Spleen (tissue), 11 donors: ENCODE measurements around the gene MRE11. TPM values are rescaled to one million over a fixed set of nuclear protein-coding genes. Genes with fewer than 3 reads are reported as not detected.

Experiments used
- DNase-seq: peaks from one replicate; pipeline ENCODE4 v3.0.0-alpha.2; 2020
- H3K27ac ChIP-seq, 8 donors: fragments of 200-600 bp; sonication (generic) in 7 of 8; 1 replicate in 4 of 8; 2 replicates in 4 of 8; pipeline versions ENCODE4 v1.5.0 to v1.8.0; 2016 to 2021; ENCODE audit warnings: inconsistent platforms in 4 of 8, mild to moderate bottlenecking in 4 of 8, moderate library complexity in 1 of 8
- H3K27me3 ChIP-seq, 7 donors: fragments of 200-600 bp; sonication (generic) in 6 of 7; replicated peaks in 1 of 7; 1 replicate in 4 of 7; 2 replicates in 3 of 7; pipeline versions ENCODE4 v1.5.0 to v1.8.0; 2016 to 2021; ENCODE audit warnings: inconsistent platforms in 3 of 7, mild to moderate bottlenecking in 1 of 7
- H3K36me3 ChIP-seq, 6 donors: fragments of 200-600 bp; sonication (generic) in 5 of 6; 1 replicate in 4 of 6; 2 replicates in 2 of 6; pipeline versions ENCODE4 v1.5.0 to v1.8.0; 2016 to 2021; ENCODE audit warnings: inconsistent platforms in 2 of 6
- H3K4me1 ChIP-seq, 6 donors: fragments of 200-600 bp; sonication (generic) in 5 of 6; 1 replicate in 3 of 6; 2 replicates in 3 of 6; pipeline versions ENCODE4 v1.5.0 to v1.8.0; 2016 to 2021; ENCODE audit warnings: inconsistent platforms in 3 of 6
- H3K4me3 ChIP-seq, 8 donors: fragments of 200-600 bp; sonication (generic) in 7 of 8; 1 replicate in 4 of 8; 2 replicates in 4 of 8; pipeline versions ENCODE4 v1.5.0 to v1.8.0; 2016 to 2021; ENCODE audit warnings: inconsistent platforms in 4 of 8, mild to moderate bottlenecking in 4 of 8, moderate library complexity in 2 of 8
- H3K9me3 ChIP-seq, 8 donors: fragments of 200-600 bp; sonication (generic) in 7 of 8; 1 replicate in 4 of 8; 2 replicates in 4 of 8; pipeline versions ENCODE4 v1.5.0 to v1.8.0; 2016 to 2021; ENCODE audit warnings: inconsistent platforms in 4 of 8
- CTCF ChIP-seq, 11 experiments: fragments of 200-600 bp in 7 of 11; fragments of 450-650 bp in 4 of 11; sonication (generic) in 4 of 11; IDR thresholded peaks in 8 of 11; conservative IDR thresholded peaks in 3 of 11; 1 replicate in 7 of 11; 2 replicates in 4 of 11; pipeline versions ENCODE4 v1.4.0 to v1.8.0; 2016 to 2021; ENCODE audit warnings: antibody characterized with exemption in 11 of 11, inconsistent platforms in 4 of 11, mild to moderate bottlenecking in 1 of 11
- POLR2A ChIP-seq, 3 donors: fragments of 450-650 bp; IDR thresholded peaks; one replicate each; pipeline ENCODE4 v1.5.1; 2017; ENCODE audit warnings: antibody characterized with exemption in 3 of 3, mild to moderate bottlenecking in 1 of 3
- POLR2AphosphoS5 ChIP-seq, 3 donors: sonication (generic); formaldehyde crosslinking; IDR thresholded peaks; one replicate each; pipeline ENCODE4 v1.5.1; 2017; ENCODE audit warnings: antibody characterized with exemption in 3 of 3
- WGBS, 5 donors: extraction: QIAGEN DNeasy Blood & Tissue Kit in 3 of 5; methylation state at CpG; one replicate each; pipeline versions ENCODE4 v1.1.5 to v1.1.7; 2013 to 2018; 5-methylcytosine and 5-hydroxymethylcytosine counted together
- intact Hi-C: fragments of 100-400 bp; cut with DNase I; formaldehyde crosslinking; loops from one replicate; pipeline ENCODE4 v1.15.0; 2023; ENCODE audit warnings: low total_unique reads
- polyA plus RNA-seq, 3 donors: library from polyadenylated mRNA; stranded (reverse); fragments of 200-250 nt; gene quantifications; one replicate each; pipeline ENCODE4 v1.2.1, GENCODE V29; 2013
- total RNA-seq, 7 donors: library from RNA; depleted of rRNA in 3 of 7; stranded (reverse); fragments of >200 nt in 3 of 7; fragmentation: NEBNext Ultra II Directional in 4 of 7; extraction: Animal tissue kit (Norgen Biotek cat#: 25700) in 4 of 7; gene quantifications; one replicate each; pipeline versions ENCODE4 v1.1.0 to v1.2.1, GENCODE V29; 2016 to 2021
- donor health status: healthy with polysubstance abuse.
- donor health status: DM: no; HTN: no; CAD: no; lungs with moderate emphysema.
- donor health status: DM: no; HTN: no; CAD: no.
- donor health status: Bipolar disorder and iron deficiency.
- donor health status: healthy.
- donor health status: DM: no; HTN: no; CAD: no.
- donor health status: DM: yes; HTN: yes; CAD: no.

The MRE11 gene
- total and polyA plus RNA-seq, 10 donors = 5.3 to 36.2 (median 23.9) TPM

- H3K27ac ChIP-seq = no peak overlapping the region
- WGBS, 5 donors = 96 to 99% (median 97%) methylated on average over 2 of the region's 2 CpGs
Measured at GRCh38 chr11:94449437-94449836, 44.2 kb downstream of the MRE11 start.

GRCh38 chr11:94449029-94449428 lies 44.6 kb downstream of the MRE11 start:
- Histone ChIP-seq H3K9me3 (peaks cover 0 to 6% (median 0%) of the 10 kb centered on the region in 8 donors), H3K4me3 (no peak overlapping the region), H3K27me3 (no peaks in the 10 kb centered on the region), H3K27ac (no peak overlapping the region), H3K4me1 (no peaks in the 10 kb centered on the region), H3K36me3 (peaks cover 3 to 86% (median 34%) of the 10 kb centered on the region in 6 donors)
- TF ChIP-seq POLR2A (IDR thresholded peaks at IDR 0.05) = no peak
- TF ChIP-seq CTCF (IDR thresholded peaks at IDR 0.05 in 8 of 11, conservative IDR thresholded peaks at IDR 0.05 in 3 of 11) = no peak
- TF ChIP-seq POLR2AphosphoS5 (IDR thresholded peaks at IDR 0.05) = no peak
- intact Hi-C loops = no loop called here
- 88 to 98% (median 94%) methylated on average over 1 of the region's 1 CpG for WGBS, 5 donors
- no peak for DNase-seq

More at GRCh38 chr11:94449437-94449836, 44.2 kb downstream of the MRE11 start:
- Histone ChIP-seq H3K9me3 (peaks cover 0 to 6% (median 0%) of the 10 kb centered on the region in 8 donors), H3K27me3 (no peaks in the 10 kb centered on the region), H3K4me3 (no peak overlapping the region), H3K4me1 (no peaks in the 10 kb centered on the region), H3K36me3 (peaks cover 3 to 86% (median 30%) of the 10 kb centered on the region in 6 donors)
- DNase-seq = no peak
- no peak for TF ChIP-seq CTCF (IDR thresholded peaks at IDR 0.05 in 8 of 11, conservative IDR thresholded peaks at IDR 0.05 in 3 of 11)
- no peak for TF ChIP-seq POLR2AphosphoS5 (IDR thresholded peaks at IDR 0.05)
- TF ChIP-seq POLR2A (IDR thresholded peaks at IDR 0.05) = no peak
- intact Hi-C loops = no loop called here

- Histone ChIP-seq H3K9me3 (no peaks in the 10 kb centered on the region), H3K36me3 (peaks cover 3 to 90% (median 39%) of the 10 kb centered on the region in 6 donors), H3K4me3 (no peak overlapping the region), H3K27me3 (no peaks in the 10 kb centered on the region), H3K4me1 (no peaks in the 10 kb centered on the region), H3K27ac (no peak overlapping the region)
- WGBS, 5 donors = 92 to 94% (median 93%) methylated on average over 4 of the region's 4 CpGs
- TF ChIP-seq POLR2AphosphoS5 (IDR thresholded peaks at IDR 0.05) = no peak
- no peak for TF ChIP-seq POLR2A (IDR thresholded peaks at IDR 0.05)
- TF ChIP-seq CTCF (IDR thresholded peaks at IDR 0.05 in 8 of 11, conservative IDR thresholded peaks at IDR 0.05 in 3 of 11) = no peak
- intact Hi-C loops = no loop called here
- no peak for DNase-seq
Measured at GRCh38 chr11:94447149-94447548, 46.5 kb downstream of the MRE11 start.

GRCh38 chr11:94445641-94446040 lies 48.0 kb downstream of the MRE11 start:
- no peak for DNase-seq
- Histone ChIP-seq H3K27ac (no peak overlapping the region), H3K9me3 (no peaks in the 10 kb centered on the region), H3K27me3 (no peaks in the 10 kb centered on the region), H3K36me3 (peaks cover 3 to 98% (median 46%) of the 10 kb centered on the region in 6 donors), H3K4me3 (no peak overlapping the region), H3K4me1 (no peaks in the 10 kb centered on the region)
- WGBS, 5 donors = 83 to 94% (median 89%) methylated on average over 1 of the region's 1 CpG
- intact Hi-C loops = no loop called here
- TF ChIP-seq POLR2AphosphoS5 (IDR thresholded peaks at IDR 0.05) (no peak), CTCF (IDR thresholded peaks at IDR 0.05 in 8 of 11, conservative IDR thresholded peaks at IDR 0.05 in 3 of 11) (no peak), POLR2A (IDR thresholded peaks at IDR 0.05) (no peak)
